ENCODE data around the gene S1PR5. TPM values are rescaled to one million over a fixed set of nuclear protein-coding genes. Genes with fewer than 3 reads are reported as not detected.

S1PR5 gene
- total RNA-seq, 3 donors from 2014 or later, result 0.16 to 1.2 (median 0.66) TPM

DNA sequence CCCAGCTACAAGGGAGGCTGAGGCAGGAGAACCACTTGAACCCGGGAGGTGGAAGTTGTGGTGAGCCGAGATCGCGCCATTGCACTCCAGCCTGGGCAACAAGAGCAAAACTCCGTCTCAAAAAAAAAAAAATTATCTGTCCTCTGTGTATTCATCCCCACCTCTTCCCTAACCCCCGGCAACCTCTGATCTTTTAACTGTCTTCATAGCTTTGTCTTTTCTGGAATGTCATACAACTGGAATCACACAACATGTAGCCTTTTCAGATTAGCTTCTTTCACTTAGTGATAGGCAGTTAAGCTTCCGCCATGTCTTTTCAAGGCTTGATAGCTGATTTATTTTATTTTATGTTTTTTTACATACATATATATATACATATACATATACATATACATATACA is 8.4 kb upstream of the S1PR5 start:
- Histone ChIP-seq H3K4me1 (no peaks in the 10 kb centered on the region), H3K27ac (no peak overlapping the region), H3K9me3 (no peaks in the 10 kb centered on the region), H3K27me3 (no peaks in the 10 kb centered on the region), H3K4me3 (no peak overlapping the region), H3K36me3 (no peaks in the 10 kb centered on the region)
- DNase-seq (ENCODE audit: low spot score in 2 of 2), result no peak
- intact Hi-C loops (cut with DNase I; ENCODE audit: low total_unique reads), result loop anchor here (5.0 kb wide), 1 partner anchor 458 kb away; no protein-coding TSS in a partner anchor
- no peak for TF ChIP-seq POLR2A (IDR thresholded peaks at IDR 0.05)
- no peak for TF ChIP-seq POLR2AphosphoS5 (IDR thresholded peaks at IDR 0.05)
- TF ChIP-seq, protein P1, sequence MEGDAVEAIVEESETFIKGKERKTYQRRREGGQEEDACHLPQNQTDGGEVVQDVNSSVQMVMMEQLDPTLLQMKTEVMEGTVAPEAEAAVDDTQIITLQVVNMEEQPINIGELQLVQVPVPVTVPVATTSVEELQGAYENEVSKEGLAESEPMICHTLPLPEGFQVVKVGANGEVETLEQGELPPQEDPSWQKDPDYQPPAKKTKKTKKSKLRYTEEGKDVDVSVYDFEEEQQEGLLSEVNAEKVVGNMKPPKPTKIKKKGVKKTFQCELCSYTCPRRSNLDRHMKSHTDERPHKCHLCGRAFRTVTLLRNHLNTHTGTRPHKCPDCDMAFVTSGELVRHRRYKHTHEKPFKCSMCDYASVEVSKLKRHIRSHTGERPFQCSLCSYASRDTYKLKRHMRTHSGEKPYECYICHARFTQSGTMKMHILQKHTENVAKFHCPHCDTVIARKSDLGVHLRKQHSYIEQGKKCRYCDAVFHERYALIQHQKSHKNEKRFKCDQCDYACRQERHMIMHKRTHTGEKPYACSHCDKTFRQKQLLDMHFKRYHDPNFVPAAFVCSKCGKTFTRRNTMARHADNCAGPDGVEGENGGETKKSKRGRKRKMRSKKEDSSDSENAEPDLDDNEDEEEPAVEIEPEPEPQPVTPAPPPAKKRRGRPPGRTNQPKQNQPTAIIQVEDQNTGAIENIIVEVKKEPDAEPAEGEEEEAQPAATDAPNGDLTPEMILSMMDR (IDR thresholded peaks at IDR 0.05), result no peak

DNA sequence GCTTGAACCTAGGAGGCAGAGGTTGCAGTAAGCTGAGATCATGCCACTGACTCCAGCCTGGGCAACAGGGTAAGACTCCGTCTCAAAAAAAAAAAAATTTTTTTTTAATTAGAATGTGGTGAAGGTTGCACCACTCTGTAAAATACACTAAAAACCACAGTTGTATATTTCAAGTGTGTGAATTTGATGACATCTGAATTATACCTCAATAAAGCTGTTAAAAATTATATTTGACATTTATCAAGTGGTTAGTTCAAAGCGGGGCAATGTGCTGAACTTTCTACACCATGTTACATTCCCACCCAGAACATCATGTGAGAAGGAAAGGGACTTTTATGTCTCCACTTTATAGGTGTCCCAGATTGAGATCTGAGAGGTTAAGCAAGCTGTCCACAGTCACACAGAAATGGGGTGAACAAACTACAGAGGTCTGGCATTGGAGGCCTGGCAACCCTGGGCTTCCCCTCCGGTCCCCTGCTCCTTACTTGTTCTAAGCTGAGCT is 5.9 kb upstream of the S1PR5 start:
- Histone ChIP-seq H3K4me3 (no peak overlapping the region), H3K27ac (no peak overlapping the region), H3K4me1 (no peaks in the 10 kb centered on the region), H3K9me3 (no peaks in the 10 kb centered on the region), H3K36me3 (no peaks in the 10 kb centered on the region), H3K27me3 (no peaks in the 10 kb centered on the region)
- DNase-seq (ENCODE audit: low spot score in 2 of 2), result no peak
- intact Hi-C loops (cut with DNase I; ENCODE audit: low total_unique reads), result no loop called here
- TF ChIP-seq, protein P1 (IDR thresholded peaks at IDR 0.05), result no peak
- TF ChIP-seq POLR2AphosphoS5 (IDR thresholded peaks at IDR 0.05) (no peak), POLR2A (IDR thresholded peaks at IDR 0.05) (no peak)

DNA sequence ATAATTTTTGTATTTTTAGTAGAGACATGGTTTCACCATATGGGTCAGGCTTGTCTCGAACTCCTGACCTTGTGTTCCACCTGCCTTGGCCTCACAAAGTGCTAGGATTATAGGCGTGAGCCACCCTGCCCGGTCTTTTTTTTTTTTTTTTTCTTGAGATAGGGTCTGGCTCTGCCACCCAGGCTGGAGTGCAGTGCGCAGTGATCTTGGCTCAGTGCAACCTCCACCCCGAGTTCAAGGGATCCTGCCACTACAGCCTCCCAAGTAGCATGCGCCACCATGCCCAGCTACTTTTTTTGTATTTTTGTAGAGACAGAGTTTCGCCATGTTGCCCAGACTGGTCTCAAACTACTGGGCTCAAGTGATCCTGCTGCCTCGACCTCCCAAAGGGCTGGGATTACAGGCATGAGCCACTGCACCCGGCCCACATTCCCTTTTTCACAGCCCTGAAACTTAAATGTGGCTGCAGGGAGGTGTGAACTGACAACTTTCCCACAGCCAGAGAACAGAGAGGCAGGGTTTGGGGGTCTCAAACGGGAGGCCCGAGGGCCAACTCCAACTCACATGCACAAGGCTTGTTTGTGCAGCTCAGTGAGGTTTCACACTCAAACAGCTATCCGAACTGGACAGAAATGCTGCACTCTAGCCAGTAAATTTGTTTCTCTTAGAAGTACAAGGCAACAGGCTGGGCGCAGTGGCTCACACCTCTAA is 4.4 kb upstream of the S1PR5 start:
- Histone ChIP-seq H3K36me3 (no peaks in the 10 kb centered on the region), H3K27me3 (peaks cover 0 to 3% of the 10 kb centered on the region in 2 donors), H3K9me3 (no peaks in the 10 kb centered on the region), H3K4me1 (no peaks in the 10 kb centered on the region), H3K27ac (no peak overlapping the region), H3K4me3 (no peak overlapping the region)
- TF ChIP-seq POLR2AphosphoS5 (IDR thresholded peaks at IDR 0.05) (no peak), POLR2A (IDR thresholded peaks at IDR 0.05) (no peak)
- TF ChIP-seq, protein P1 (IDR thresholded peaks at IDR 0.05), result no peak
- DNase-seq (ENCODE audit: low spot score in 2 of 2), result no peak
- intact Hi-C loops (cut with DNase I; ENCODE audit: low total_unique reads), result no loop called here

DNA sequence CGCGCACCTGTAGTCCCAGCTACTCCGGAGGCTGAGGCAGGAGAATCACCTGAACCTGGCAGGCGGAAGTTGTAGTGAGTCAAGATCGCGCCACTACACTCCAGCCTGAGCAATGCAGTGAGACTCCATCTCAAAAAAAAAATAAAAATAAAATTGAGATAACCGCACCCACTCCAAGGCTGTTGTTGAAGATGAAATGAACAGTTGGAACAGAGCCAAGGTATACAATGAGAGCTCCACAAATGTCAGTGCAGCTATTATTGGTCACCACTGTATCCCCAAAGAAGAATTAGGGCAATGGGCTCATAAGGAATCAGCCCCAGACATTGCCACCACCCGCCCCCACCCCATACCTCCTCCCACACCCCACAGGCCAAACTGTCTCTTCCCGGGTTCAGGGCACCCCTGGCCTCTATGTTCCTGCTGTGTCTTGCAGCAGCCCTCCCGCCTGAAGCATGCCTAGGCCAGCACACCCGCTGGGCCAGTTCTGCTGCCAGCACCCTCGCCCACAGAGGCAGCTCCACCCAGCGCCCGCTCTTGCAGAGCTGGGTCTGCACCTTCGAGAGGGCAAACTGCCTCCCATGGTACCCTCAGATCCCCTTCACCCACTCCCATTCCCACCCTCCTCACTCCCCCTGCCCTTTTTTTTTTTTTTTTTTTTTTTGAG is 3.5 kb upstream of the S1PR5 start:
- H3K9me3 ChIP-seq, result no peaks in the 10 kb centered on the region
- TF ChIP-seq POLR2A (IDR thresholded peaks at IDR 0.05) (no peak), POLR2AphosphoS5 (IDR thresholded peaks at IDR 0.05) (no peak)
- TF ChIP-seq, protein P1 (IDR thresholded peaks at IDR 0.05), result no peak
- no peak overlapping the region for H3K4me3 ChIP-seq
- peaks cover 0 to 3% of the 10 kb centered on the region in 2 donors for H3K27me3 ChIP-seq
- DNase-seq (ENCODE audit: low spot score in 2 of 2), result peak in 1 of 2 donors; percentile 53
- H3K36me3 ChIP-seq, result no peaks in the 10 kb centered on the region
- intact Hi-C loops (cut with DNase I; ENCODE audit: low total_unique reads), result no loop called here
- H3K4me1 ChIP-seq, result no peaks in the 10 kb centered on the region
- H3K27ac ChIP-seq, result no peak overlapping the region

DNA sequence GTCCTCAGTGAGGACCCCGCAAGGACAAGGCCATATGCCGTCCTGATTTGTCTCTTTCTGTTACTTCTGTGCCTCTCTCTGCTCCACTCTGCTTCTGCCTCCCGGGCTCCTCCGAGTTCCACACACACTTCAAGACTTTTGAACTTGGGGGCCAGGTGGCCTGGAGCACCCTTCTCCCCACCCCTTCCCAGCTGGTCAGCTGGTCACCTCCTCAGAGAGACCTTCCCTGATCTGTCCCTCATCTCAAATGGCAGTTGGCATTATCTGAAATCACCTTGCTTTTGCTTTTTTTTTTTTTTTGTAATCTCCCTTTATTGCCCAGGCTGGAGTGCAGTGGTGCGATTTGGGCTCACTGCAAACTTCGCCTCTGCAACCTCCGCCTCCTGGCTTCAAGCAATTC is 2.2 kb upstream of the S1PR5 start:
- no peak overlapping the region for H3K4me3 ChIP-seq
- TF ChIP-seq POLR2AphosphoS5 (IDR thresholded peaks at IDR 0.05) (no peak), POLR2A (IDR thresholded peaks at IDR 0.05) (no peak)
- TF ChIP-seq, protein P1 (IDR thresholded peaks at IDR 0.05), result no peak
- no peaks in the 10 kb centered on the region for H3K9me3 ChIP-seq
- H3K4me1 ChIP-seq, result no peaks in the 10 kb centered on the region
- intact Hi-C loops (cut with DNase I; ENCODE audit: low total_unique reads), result no loop called here
- H3K27me3 ChIP-seq, result peaks cover 0 to 8% of the 10 kb centered on the region in 2 donors
- no peak for DNase-seq (ENCODE audit: low spot score in 2 of 2)
- H3K27ac ChIP-seq, result no peak overlapping the region
- H3K36me3 ChIP-seq, result no peaks in the 10 kb centered on the region

Measured in breast epithelium (tissue), 4 donors.